HEK293T (cell line): Measurements from ENCODE around the gene SH3RF1.

ENCODE experiments used
- BHLHE40 ChIP-seq: fragments of 450-650 bp; IDR thresholded peaks from 2 replicates; pipeline ENCODE4 v1.6.1; 2016; ENCODE audit warnings: mild to moderate bottlenecking, moderate library complexity, borderline replicate concordance
- CTBP1 ChIP-seq: fragments of 450-650 bp; IDR thresholded peaks from 2 replicates; pipeline ENCODE4 v1.6.1; 2016; ENCODE audit warnings: borderline replicate concordance
- SP1 ChIP-seq: fragments of 450-650 bp; IDR thresholded peaks from 2 replicates; pipeline ENCODE4 v1.6.1; 2017
- TARDBP ChIP-seq: fragments of 450-650 bp; IDR thresholded peaks from 2 replicates; pipeline ENCODE4 v1.6.1; 2016
- ZNF384 ChIP-seq: fragments of 450-650 bp; IDR thresholded peaks from 2 replicates; pipeline ENCODE4 v1.6.1; 2016
- TF ChIP-seq, protein P1 (sequence below): fragments of 450-650 bp; IDR thresholded peaks from 2 replicates; pipeline ENCODE4 v1.6.1; 2016

DNA sequence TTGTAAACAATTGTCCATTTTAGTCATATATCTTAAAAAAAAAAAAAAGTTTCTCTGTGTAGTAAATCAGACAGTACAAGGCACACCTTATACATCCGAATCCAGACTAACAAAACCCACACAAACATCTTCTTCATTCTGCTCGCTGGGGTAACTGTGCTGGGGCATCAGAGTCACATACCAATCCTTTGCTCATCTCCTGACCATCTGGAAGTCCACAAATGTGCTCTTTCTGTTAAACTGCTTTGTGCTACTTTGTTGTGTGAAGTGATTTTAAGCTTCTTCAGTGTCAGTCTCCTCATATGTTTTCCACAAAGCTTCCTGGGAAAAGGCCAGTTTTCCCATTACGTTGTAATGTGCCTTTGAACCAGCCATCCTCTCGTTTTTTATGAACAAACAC lies 174.5 kb downstream of the SH3RF1 start:
- TF ChIP-seq BHLHE40 (no peak), CTBP1 (no peak), ZNF384 (no peak), TARDBP (no peak), SP1 (no peak)
- TF ChIP-seq, protein P1, sequence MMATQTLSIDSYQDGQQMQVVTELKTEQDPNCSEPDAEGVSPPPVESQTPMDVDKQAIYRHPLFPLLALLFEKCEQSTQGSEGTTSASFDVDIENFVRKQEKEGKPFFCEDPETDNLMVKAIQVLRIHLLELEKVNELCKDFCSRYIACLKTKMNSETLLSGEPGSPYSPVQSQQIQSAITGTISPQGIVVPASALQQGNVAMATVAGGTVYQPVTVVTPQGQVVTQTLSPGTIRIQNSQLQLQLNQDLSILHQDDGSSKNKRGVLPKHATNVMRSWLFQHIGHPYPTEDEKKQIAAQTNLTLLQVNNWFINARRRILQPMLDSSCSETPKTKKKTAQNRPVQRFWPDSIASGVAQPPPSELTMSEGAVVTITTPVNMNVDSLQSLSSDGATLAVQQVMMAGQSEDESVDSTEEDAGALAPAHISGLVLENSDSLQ = no peak
